ENCODE measurements around the gene CLTB. TPM values are rescaled to one million over a fixed set of nuclear protein-coding genes. Genes with fewer than 3 reads are reported as not detected.
"Not testable (repeated sequence)": the region's sequence is repeated elsewhere in the genome, so short reads cannot be mapped to it uniquely, and the experiment has no call there.

Gene CLTB
- total RNA-seq, 1 donor from 2014 or later: 38.1 TPM

DNA sequence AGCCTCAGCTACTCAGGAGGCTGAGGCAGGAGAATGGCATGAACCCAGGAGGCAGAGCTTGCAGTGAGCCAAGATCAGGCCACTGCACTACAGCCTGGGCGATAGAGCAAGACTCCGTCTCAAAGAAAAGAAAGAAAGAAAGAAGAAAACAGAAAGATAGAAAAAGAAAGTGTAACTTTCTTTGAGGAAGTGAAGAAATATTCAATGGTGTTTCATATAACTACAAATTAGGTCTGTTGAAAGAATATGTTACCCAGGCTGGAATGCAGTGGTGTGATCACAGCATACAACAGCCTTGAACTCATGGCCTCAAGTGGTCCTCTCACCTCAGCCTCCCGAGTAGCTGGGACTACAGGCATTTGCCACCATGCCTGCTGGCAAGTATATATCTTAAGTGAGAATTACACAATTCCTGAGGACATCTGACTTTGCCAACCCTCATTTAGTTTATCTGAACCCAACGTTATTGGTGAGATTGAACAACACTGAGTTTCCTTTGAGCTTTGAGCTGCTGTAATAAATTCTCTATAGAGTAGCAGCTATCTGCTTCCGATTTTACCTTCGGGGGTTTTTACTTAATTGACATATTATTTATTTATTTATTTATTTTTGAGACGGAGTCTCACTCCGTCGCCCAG is 29.8 kb upstream of the CLTB start:
- TF ChIP-seq, protein P1, sequence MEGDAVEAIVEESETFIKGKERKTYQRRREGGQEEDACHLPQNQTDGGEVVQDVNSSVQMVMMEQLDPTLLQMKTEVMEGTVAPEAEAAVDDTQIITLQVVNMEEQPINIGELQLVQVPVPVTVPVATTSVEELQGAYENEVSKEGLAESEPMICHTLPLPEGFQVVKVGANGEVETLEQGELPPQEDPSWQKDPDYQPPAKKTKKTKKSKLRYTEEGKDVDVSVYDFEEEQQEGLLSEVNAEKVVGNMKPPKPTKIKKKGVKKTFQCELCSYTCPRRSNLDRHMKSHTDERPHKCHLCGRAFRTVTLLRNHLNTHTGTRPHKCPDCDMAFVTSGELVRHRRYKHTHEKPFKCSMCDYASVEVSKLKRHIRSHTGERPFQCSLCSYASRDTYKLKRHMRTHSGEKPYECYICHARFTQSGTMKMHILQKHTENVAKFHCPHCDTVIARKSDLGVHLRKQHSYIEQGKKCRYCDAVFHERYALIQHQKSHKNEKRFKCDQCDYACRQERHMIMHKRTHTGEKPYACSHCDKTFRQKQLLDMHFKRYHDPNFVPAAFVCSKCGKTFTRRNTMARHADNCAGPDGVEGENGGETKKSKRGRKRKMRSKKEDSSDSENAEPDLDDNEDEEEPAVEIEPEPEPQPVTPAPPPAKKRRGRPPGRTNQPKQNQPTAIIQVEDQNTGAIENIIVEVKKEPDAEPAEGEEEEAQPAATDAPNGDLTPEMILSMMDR (conservative IDR thresholded peaks at IDR 0.05): no peak
- Mint-ChIP-seq H3K36me3 (peaks cover 3% of the 10 kb centered on the region), H3K27ac (no peak overlapping the region), H3K4me1 (ENCODE audit: unreplicated experiment) (peaks cover 9% of the 10 kb centered on the region), H3K4me3 (peak overlapping the region; percentile 65), H3K27me3 (peaks cover 9% of the 10 kb centered on the region), H3K9me3 (no peaks in the 10 kb centered on the region)
- DNase-seq (ENCODE audit: extremely low spot score, unreplicated experiment): no peak

DNA sequence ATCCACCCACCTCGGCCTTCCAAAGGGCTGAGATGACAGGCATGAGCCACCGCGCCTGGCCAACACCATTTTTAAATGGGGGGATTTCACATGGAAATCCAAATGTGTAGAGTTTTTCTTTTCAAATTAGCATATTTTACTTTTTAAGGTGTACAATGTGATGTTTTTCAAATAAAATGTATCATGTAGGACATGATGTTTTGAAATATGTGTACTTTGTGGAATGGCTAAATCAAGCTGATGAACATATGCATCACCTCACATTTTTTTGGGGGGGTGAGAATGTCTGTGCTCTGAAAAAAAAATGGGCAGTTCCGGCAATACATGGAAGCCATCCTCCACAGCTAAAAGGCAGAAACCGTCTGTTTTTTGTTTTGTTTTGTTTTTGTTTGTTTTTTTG is 28.4 kb upstream of the CLTB start:
- H3K9me3 Mint-ChIP-seq: no peaks in the 10 kb centered on the region
- TF ChIP-seq, protein P1 (conservative IDR thresholded peaks at IDR 0.05): no peak
- no peak overlapping the region for H3K4me3 Mint-ChIP-seq

DNA sequence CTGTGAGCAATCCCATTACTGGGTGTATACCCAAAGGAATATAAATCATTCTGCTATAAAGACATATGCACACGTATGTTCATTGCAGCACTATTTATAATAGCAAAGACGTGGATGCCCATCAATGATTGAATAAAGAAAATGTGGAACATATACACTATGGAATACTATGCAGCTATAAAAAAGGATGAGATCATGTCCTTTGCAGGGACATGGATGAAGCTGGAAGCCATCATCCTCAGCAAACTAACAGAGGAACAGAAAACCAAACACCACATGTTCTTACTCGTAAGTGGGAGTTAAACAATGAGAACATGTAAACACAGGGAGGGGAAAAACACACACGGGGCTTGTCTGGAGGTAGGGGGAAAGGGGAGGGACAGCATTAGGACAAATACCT is 26.6 kb upstream of the CLTB start:
- not testable (repeated sequence) for DNase-seq (ENCODE audit: extremely low spot score, unreplicated experiment); H3K27ac Mint-ChIP-seq; H3K9me3 Mint-ChIP-seq; H3K36me3 Mint-ChIP-seq
- Mint-ChIP-seq H3K4me1 (ENCODE audit: unreplicated experiment) (peaks cover 11% of the 10 kb centered on the region), H3K27me3 (peaks cover 15% of the 10 kb centered on the region), H3K4me3 (peak overlapping the region; percentile 48)

More for the DNA sequence above, 28.4 kb upstream of the CLTB start:
- Mint-ChIP-seq H3K27ac (no peak overlapping the region), H3K36me3 (no peaks in the 10 kb centered on the region), H3K4me1 (ENCODE audit: unreplicated experiment) (peaks cover 11% of the 10 kb centered on the region), H3K27me3 (peaks cover 15% of the 10 kb centered on the region)
- DNase-seq (ENCODE audit: extremely low spot score, unreplicated experiment): no peak

DNA sequence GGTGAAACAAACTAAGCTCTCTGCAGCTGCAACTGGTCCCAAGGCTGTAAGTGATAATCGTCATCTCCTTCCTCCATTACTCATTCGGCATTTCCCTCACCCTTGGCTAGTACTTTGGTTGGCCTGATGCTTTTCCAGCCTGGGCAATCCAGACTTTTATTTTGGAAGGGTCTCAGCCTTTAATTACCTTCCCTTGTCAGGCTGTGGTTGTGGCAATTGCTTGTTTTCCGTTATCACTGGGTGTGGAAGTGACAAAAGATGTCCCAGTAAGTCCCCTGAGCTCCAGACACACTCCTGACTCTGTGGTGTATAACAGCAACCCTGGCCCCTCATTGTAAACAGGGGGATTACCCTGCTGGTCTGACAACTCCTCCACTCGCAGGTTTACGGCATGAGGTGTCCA is 25.6 kb upstream of the CLTB start:
- peaks cover 19% of the 10 kb centered on the region for H3K27me3 Mint-ChIP-seq
- H3K4me3 Mint-ChIP-seq: no peak overlapping the region
- no peaks in the 10 kb centered on the region for H3K9me3 Mint-ChIP-seq
- TF ChIP-seq, protein P1 (conservative IDR thresholded peaks at IDR 0.05): no peak
- peaks cover 8% of the 10 kb centered on the region for H3K4me1 Mint-ChIP-seq (ENCODE audit: unreplicated experiment)
- H3K36me3 Mint-ChIP-seq: no peaks in the 10 kb centered on the region
- H3K27ac Mint-ChIP-seq: peak overlapping the region; percentile 36
- no peak for DNase-seq (ENCODE audit: extremely low spot score, unreplicated experiment)

DNA sequence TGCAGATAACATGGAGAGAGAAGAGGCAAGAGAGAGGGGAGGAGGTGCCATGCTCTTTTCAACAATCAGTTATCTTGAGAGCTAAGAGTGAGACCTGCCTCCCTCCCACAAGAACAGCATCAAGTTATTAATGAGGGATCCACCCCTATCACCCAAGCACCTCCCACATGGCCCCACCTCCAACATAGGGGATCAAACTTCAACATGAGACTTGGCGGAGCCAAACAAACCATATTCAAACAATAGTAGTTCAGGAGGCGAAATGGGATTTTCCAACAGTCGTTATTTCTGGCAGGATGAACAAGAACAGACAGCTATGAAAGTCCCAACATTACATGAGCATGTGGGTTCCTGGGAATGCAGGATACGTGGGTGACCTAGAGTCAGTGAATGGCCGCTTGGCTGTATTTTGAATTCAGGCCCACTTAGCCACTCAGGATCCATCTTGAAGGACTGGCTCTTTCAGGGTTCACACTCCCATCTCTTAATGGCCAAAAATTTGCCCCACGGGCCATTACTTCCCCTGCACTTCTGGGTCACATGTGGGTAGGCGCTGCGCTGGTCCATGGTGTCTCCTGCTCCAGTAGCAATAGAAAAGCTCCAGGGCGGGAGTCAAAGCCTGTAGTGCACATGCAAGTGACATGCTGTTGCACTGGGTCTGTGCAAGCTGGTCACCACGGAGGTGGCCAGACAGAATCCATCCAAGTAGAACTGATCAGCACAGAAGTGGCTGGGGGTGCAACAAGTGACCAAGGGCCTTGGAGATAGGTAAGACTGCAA is 24.8 kb upstream of the CLTB start:
- Mint-ChIP-seq H3K27ac (no peak overlapping the region), H3K9me3 (no peaks in the 10 kb centered on the region), H3K4me1 (ENCODE audit: unreplicated experiment) (peaks cover 5% of the 10 kb centered on the region), H3K4me3 (no peak overlapping the region), H3K36me3 (no peaks in the 10 kb centered on the region), H3K27me3 (peaks cover 23% of the 10 kb centered on the region)
- DNase-seq (ENCODE audit: extremely low spot score, unreplicated experiment): no peak
- TF ChIP-seq, protein P1 (conservative IDR thresholded peaks at IDR 0.05): no peak
